ENCODE results near the gene CNN3.
A peak's percentile ranks its signal among the peaks of the same experiment; 100 is the strongest.

Gene CNN3

GRCh38 chr1:94929351-94930217 lies 2.7 kb upstream of the CNN3 start:
- H3K4me3 ChIP-seq (ENCODE audit: low read depth, low read length), result no peak overlapping the region
- TF ChIP-seq CTCF (conservative IDR thresholded peaks at IDR 0.05; ENCODE audit: low read depth, low read length), result no peak
- DNase-seq (ENCODE audit: low read depth), result no peak

- H3K4me3 ChIP-seq (ENCODE audit: low read depth, low read length), result no peak overlapping the region
- DNase-seq (ENCODE audit: low read depth), result no peak
These were observed 1.5 kb upstream of the CNN3 start for GRCh38 chr1:94928293-94928939.

GRCh38 chr1:94927405-94928175 lies 680 bp upstream of the CNN3 start:
- H3K4me3 ChIP-seq (ENCODE audit: low read depth, low read length), result peak overlapping the region; percentile 85
- no peak for TF ChIP-seq CTCF (conservative IDR thresholded peaks at IDR 0.05; ENCODE audit: low read depth, low read length)
- DNase-seq (ENCODE audit: low read depth), result peak; percentile 62

More at GRCh38 chr1:94928293-94928939, 1.5 kb upstream of the CNN3 start:
- no peak for TF ChIP-seq CTCF (conservative IDR thresholded peaks at IDR 0.05; ENCODE audit: low read depth, low read length)

- H3K4me3 ChIP-seq (ENCODE audit: low read depth, low read length), result peak overlapping the region; percentile 85
- DNase-seq (ENCODE audit: low read depth), result peak; percentile 63
- TF ChIP-seq CTCF (conservative IDR thresholded peaks at IDR 0.05; ENCODE audit: low read depth, low read length), result peak; percentile 48
These were observed 590 bp downstream of the CNN3 start for GRCh38 chr1:94926126-94926914.

GRCh38 chr1:94925561-94926125 lies 1.3 kb downstream of the CNN3 start:
- peak overlapping the region; percentile 85 for H3K4me3 ChIP-seq (ENCODE audit: low read depth, low read length)
- no peak for TF ChIP-seq CTCF (conservative IDR thresholded peaks at IDR 0.05; ENCODE audit: low read depth, low read length)
- peak; percentile 82 for DNase-seq (ENCODE audit: low read depth)

- peak overlapping the region; percentile 85 for H3K4me3 ChIP-seq (ENCODE audit: low read depth, low read length)
- TF ChIP-seq CTCF (conservative IDR thresholded peaks at IDR 0.05; ENCODE audit: low read depth, low read length), result no peak
- DNase-seq (ENCODE audit: low read depth), result no peak
These were observed 1.9 kb downstream of the CNN3 start for GRCh38 chr1:94925004-94925403.

Data from choroid plexus epithelial cell (primary cell).